Neural crest cell (in vitro differentiated cells): ENCODE measurements around the gene METRN. TPM values are rescaled to one million over a fixed set of nuclear protein-coding genes. Genes with fewer than 3 reads are reported as not detected.

Experiments
- DNase-seq: peaks from one replicate; pipeline ENCODE4 v3.0.0; 2021; ENCODE audit warnings: low read depth, mixed read lengths, low spot score
- H3K27ac Mint-ChIP-seq: one replicate; pipeline ENCODE4 v1.8.0; 2021; ENCODE audit warnings: mild to moderate bottlenecking, mixed read lengths; ENCODE audit not compliant: unreplicated experiment
- H3K27me3 Mint-ChIP-seq: 2 replicates; pipeline ENCODE4 v1.8.0; 2021; ENCODE audit warnings: low read depth, mild to moderate bottlenecking, mixed read lengths
- H3K36me3 Mint-ChIP-seq: 2 replicates; pipeline ENCODE4 v1.8.0; 2021; ENCODE audit warnings: low read depth, mild to moderate bottlenecking, mixed read lengths
- H3K4me1 Mint-ChIP-seq: 2 replicates; pipeline ENCODE4 v1.8.0; 2021; ENCODE audit warnings: mixed read lengths
- H3K4me3 Mint-ChIP-seq: one replicate; pipeline ENCODE4 v1.8.0; 2021; ENCODE audit warnings: mild to moderate bottlenecking, mixed read lengths
- H3K9me3 Mint-ChIP-seq: 2 replicates; pipeline ENCODE4 v1.8.0; 2021; ENCODE audit warnings: mixed read lengths
- CTCF ChIP-seq: fragments of 200-600 bp; sonication (generic); conservative IDR thresholded peaks from 2 replicates; pipeline ENCODE4 v1.5.0; 2021; ENCODE audit warnings: antibody characterized with exemption, mild to moderate bottlenecking
- total RNA-seq: library from RNA; stranded (reverse); gene quantifications from 2 replicates; pipeline ENCODE4 v1.2.1, GENCODE V29; 2021

The METRN gene
- total RNA-seq, 1 donor from 2014 or later = 224 TPM

GRCh38 chr16:679814-680624 lies 34.9 kb upstream of the METRN start, which contains the start of gene STUB1:
STUB1 (plus strand) TSS chr16:680410; CDS start chr16:680526, 116 bp downstream.
- Mint-ChIP-seq H3K27ac (peak within 1 kb of the TSS; percentile 91), H3K27me3 (peaks cover 16% of the 10 kb centered on the region), H3K4me3 (peak within 1 kb of the TSS; percentile 91), H3K36me3 (peaks cover 3% of the 10 kb centered on the region), H3K9me3 (no peaks in the 10 kb centered on the region), H3K4me1 (peaks cover 21% of the 10 kb centered on the region)
- TF ChIP-seq CTCF = no peak
- DNase-seq = peak; percentile 92

- no peak for TF ChIP-seq CTCF
- Mint-ChIP-seq H3K27ac (no peak overlapping the region), H3K4me3 (peak overlapping the region; percentile 90), H3K27me3 (peaks cover 12% of the 10 kb centered on the region), H3K9me3 (no peaks in the 10 kb centered on the region), H3K4me1 (peaks cover 18% of the 10 kb centered on the region), H3K36me3 (peaks cover 3% of the 10 kb centered on the region)
- DNase-seq = no peak
These were observed 34.3 kb upstream of the METRN start for GRCh38 chr16:680625-680945.

GRCh38 chr16:680967-681745 lies 33.8 kb upstream of the METRN start:
- no peaks in the 10 kb centered on the region for H3K9me3 Mint-ChIP-seq
- H3K4me3 Mint-ChIP-seq = peak overlapping the region; percentile 90
- peaks cover 18% of the 10 kb centered on the region for H3K4me1 Mint-ChIP-seq
- H3K27ac Mint-ChIP-seq = no peak overlapping the region
- DNase-seq = no peak
- H3K27me3 Mint-ChIP-seq = peaks cover 14% of the 10 kb centered on the region
- no peak for TF ChIP-seq CTCF
- H3K36me3 Mint-ChIP-seq = peaks cover 4% of the 10 kb centered on the region

GRCh38 chr16:681746-682427 lies 33.0 kb upstream of the METRN start:
- no peak for TF ChIP-seq CTCF
- Mint-ChIP-seq H3K4me3 (peak overlapping the region; percentile 90), H3K27me3 (peaks cover 10% of the 10 kb centered on the region), H3K4me1 (peaks cover 18% of the 10 kb centered on the region), H3K9me3 (no peaks in the 10 kb centered on the region), H3K27ac (peak overlapping the region; percentile 12), H3K36me3 (peaks cover 5% of the 10 kb centered on the region)
- no peak for DNase-seq
